ENCODE measurements around the gene TMTC1.

DNA sequence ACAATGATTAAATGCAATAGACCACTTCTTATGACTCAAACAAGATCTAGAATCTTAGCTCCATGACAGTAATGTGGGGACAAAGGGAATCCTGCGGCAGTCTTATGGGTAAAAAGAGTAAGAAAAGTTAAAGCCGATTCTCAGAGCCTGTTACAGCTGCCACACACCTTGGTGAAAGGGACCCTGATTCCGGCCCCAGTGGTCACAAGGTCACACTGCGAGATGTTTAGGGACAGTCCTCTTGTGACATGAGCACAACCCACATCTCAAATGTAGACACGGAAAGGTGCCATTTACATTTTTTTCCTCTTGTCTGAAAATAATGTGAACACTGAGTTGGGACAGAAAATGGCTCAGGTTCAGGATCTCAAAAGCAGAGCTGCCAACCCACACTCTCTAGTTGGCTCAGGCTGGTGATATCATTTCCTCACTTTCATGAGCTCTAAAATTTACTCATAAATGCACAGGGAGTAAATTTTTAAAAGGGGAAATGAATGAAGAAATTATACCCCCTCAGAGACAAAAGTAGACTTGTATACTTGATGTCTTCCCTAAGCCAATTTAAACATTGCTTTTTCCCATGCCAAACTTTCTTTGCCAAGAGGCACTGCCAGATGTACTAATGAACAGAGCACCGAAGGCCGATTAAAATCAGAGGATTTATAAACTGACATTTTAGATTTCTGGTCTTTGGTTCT, 173.1 kb downstream of the TMTC1 start:
- TF ChIP-seq POLR2A (IDR thresholded peaks at IDR 0.05; ENCODE audit: low read length) (no peak), GATA1 (IDR thresholded peaks at IDR 0.05; ENCODE audit: low read depth, low read length) (no peak)
